H9 (cell line): ENCODE data around the gene KCNMB2. TPM values are rescaled to one million over a fixed set of nuclear protein-coding genes. Genes with fewer than 3 reads are reported as not detected.

ENCODE experiments used
- DNase-seq: peaks from one replicate; pipeline ENCODE4 v3.0.0-alpha.2; 2017
- H2AFZ ChIP-seq: one replicate; pipeline ENCODE4 v1.6.1; 2013; ENCODE audit warnings: mild to moderate bottlenecking, low read length, control low read depth, moderate library complexity
- H2AK5ac ChIP-seq: 2 replicates; pipeline ENCODE4 v1.6.1; 2013; ENCODE audit warnings: low read length, control low read depth, mixed read lengths; ENCODE audit not compliant: insufficient read length
- H2BK120ac ChIP-seq: one replicate; pipeline ENCODE4 v1.6.1; 2013; ENCODE audit warnings: low read depth, mild to moderate bottlenecking, low read length, control low read depth, inconsistent platforms; ENCODE audit not compliant: poor library complexity, severe bottlenecking
- H2BK12ac ChIP-seq: 2 replicates; pipeline ENCODE4 v1.6.1; 2013; ENCODE audit warnings: low read length, control low read depth, mixed read lengths, low read depth; ENCODE audit not compliant: insufficient read length
- H2BK15ac ChIP-seq: 2 replicates; pipeline ENCODE4 v1.6.1; 2013; ENCODE audit warnings: low read depth, low read length, control low read depth
- H2BK20ac ChIP-seq: one replicate; pipeline ENCODE4 v1.6.1; 2013; ENCODE audit warnings: low read depth, mild to moderate bottlenecking, low read length, control low read depth, inconsistent platforms; ENCODE audit not compliant: poor library complexity, severe bottlenecking
- H2BK5ac ChIP-seq: 2 replicates; pipeline ENCODE4 v1.6.1; 2013; ENCODE audit warnings: low read length, control low read depth, mixed read lengths; ENCODE audit not compliant: insufficient read length
- H3K14ac ChIP-seq: 2 replicates; pipeline ENCODE4 v1.6.1; 2013; ENCODE audit warnings: low read length, control low read depth; ENCODE audit not compliant: insufficient read depth
- H3K18ac ChIP-seq: 2 replicates; pipeline ENCODE4 v1.6.1; 2013; ENCODE audit warnings: low read depth, mild to moderate bottlenecking, mixed read lengths, low read length, control low read depth; ENCODE audit not compliant: insufficient read length
- H3K23ac ChIP-seq: 2 replicates; pipeline ENCODE4 v1.6.1; 2013; ENCODE audit warnings: low read length, control low read depth, mixed read lengths, low read depth; ENCODE audit not compliant: insufficient read length
- H3K23me2 ChIP-seq: 2 replicates; pipeline ENCODE4 v1.6.1; 2013; ENCODE audit warnings: low read depth, mild to moderate bottlenecking, mixed read lengths, low read length, control low read depth; ENCODE audit not compliant: insufficient read length, poor library complexity, severe bottlenecking
- H3K27ac ChIP-seq: 2 replicates; pipeline ENCODE4 v1.5.1; 2013; ENCODE audit warnings: low read length, control low read depth, mixed read lengths, low read depth; ENCODE audit not compliant: insufficient read length
- H3K27me3 ChIP-seq: 2 replicates; pipeline ENCODE4 v1.6.1; 2013; ENCODE audit warnings: low read length, control low read depth, inconsistent platforms; ENCODE audit not compliant: insufficient read depth
- H3K4ac ChIP-seq: 2 replicates; pipeline ENCODE4 v1.6.1; 2013; ENCODE audit warnings: low read depth, mild to moderate bottlenecking, control low read depth, inconsistent platforms, low read length, moderate library complexity
- H3K4me1 ChIP-seq: 2 replicates; pipeline ENCODE4 v1.6.1; 2013; ENCODE audit warnings: low read length, control low read depth, inconsistent platforms; ENCODE audit not compliant: insufficient read depth
- H3K4me2 ChIP-seq: 2 replicates; pipeline ENCODE4 v1.6.1; 2013; ENCODE audit warnings: low read length, control low read depth, mixed read lengths; ENCODE audit not compliant: insufficient read length, insufficient read depth
- H3K56ac ChIP-seq: 2 replicates; pipeline ENCODE4 v1.6.1; 2013; ENCODE audit warnings: low read depth, mild to moderate bottlenecking, mixed read lengths, low read length, control low read depth; ENCODE audit not compliant: insufficient read length
- H3K79me1 ChIP-seq: 2 replicates; pipeline ENCODE4 v1.6.1; 2013; ENCODE audit warnings: low read depth, mild to moderate bottlenecking, moderate library complexity, low read length, control low read depth, inconsistent platforms; ENCODE audit not compliant: insufficient read depth, poor library complexity, severe bottlenecking
- H3K79me2 ChIP-seq: 2 replicates; pipeline ENCODE4 v1.6.1; 2013; ENCODE audit warnings: low read length, control low read depth, inconsistent platforms; ENCODE audit not compliant: insufficient read depth
- H3K9ac ChIP-seq: 2 replicates; pipeline ENCODE4 v1.6.1; 2013; ENCODE audit warnings: low read length, control low read depth, mixed read lengths; ENCODE audit not compliant: insufficient read length; ENCODE audit errors: extremely low read depth
- H3K9me3 ChIP-seq: one replicate; pipeline ENCODE4 v1.6.1; 2013; ENCODE audit warnings: low read depth, low read length, inconsistent platforms; ENCODE audit not compliant: control insufficient read depth
- H3T11ph ChIP-seq: one replicate; pipeline ENCODE4 v1.6.1; 2013; ENCODE audit warnings: mild to moderate bottlenecking, low read length, control low read depth, inconsistent platforms
- H4K20me1 ChIP-seq: one replicate; pipeline ENCODE4 v1.6.1; 2013; ENCODE audit not compliant: control insufficient read depth, insufficient read length, insufficient read depth
- H4K5ac ChIP-seq: 2 replicates; pipeline ENCODE4 v1.6.1; 2013; ENCODE audit warnings: low read depth, mild to moderate bottlenecking, mixed read lengths, low read length, control low read depth; ENCODE audit not compliant: insufficient read length
- H4K8ac ChIP-seq: replicated peaks from 2 replicates; pipeline ENCODE4 v1.6.1; 2013; ENCODE audit warnings: low read length, control low read depth, mixed read lengths, low read depth; ENCODE audit not compliant: insufficient read length
- H4K91ac ChIP-seq: 2 replicates; pipeline ENCODE4 v1.6.1; 2013; ENCODE audit warnings: low read depth, mild to moderate bottlenecking, moderate library complexity, mixed read lengths, low read length, control low read depth; ENCODE audit not compliant: insufficient read length
- H3K27ac Mint-ChIP-seq, 3 experiments: 2 replicates in 2 of 3; 3 replicates in 1 of 3; pipeline ENCODE4 v1.8.0; 2020 to 2021; ENCODE audit warnings: mixed read lengths in 3 of 3, mild to moderate bottlenecking in 1 of 3, moderate library complexity in 1 of 3
- H3K27me3 Mint-ChIP-seq: 2 replicates; pipeline ENCODE4 v1.8.0; 2021; ENCODE audit warnings: low read depth, mild to moderate bottlenecking, moderate library complexity, mixed read lengths
- H3K36me3 Mint-ChIP-seq, 3 experiments: 2 replicates in 2 of 3; 3 replicates in 1 of 3; pipeline ENCODE4 v1.8.0; 2020 to 2021; ENCODE audit warnings: low read depth in 3 of 3, mixed read lengths in 3 of 3; ENCODE audit not compliant: insufficient read depth in 1 of 3
- H3K4me1 Mint-ChIP-seq, 2 experiments: 2 replicates each; pipeline ENCODE4 v1.8.0; 2020; ENCODE audit warnings: mixed read lengths in 2 of 2
- H3K4me3 Mint-ChIP-seq, 2 experiments: 2 replicates in 1 of 2; 3 replicates in 1 of 2; pipeline ENCODE4 v1.8.0; 2020 to 2021; ENCODE audit warnings: mild to moderate bottlenecking in 2 of 2, mixed read lengths in 2 of 2, moderate library complexity in 1 of 2
- H3K9me3 Mint-ChIP-seq, 2 experiments: 2 replicates in 1 of 2; 3 replicates in 1 of 2; pipeline ENCODE4 v1.8.0; 2020; ENCODE audit warnings: mild to moderate bottlenecking in 2 of 2, mixed read lengths in 2 of 2, moderate library complexity in 1 of 2
- WGBS: extraction: QIAGEN DNeasy Blood & Tissue Kit; methylation state at CpG from one replicate; pipeline ENCODE4 v1.1.7; 2013; ENCODE audit warnings: missing lambda C conversion rate, low lambda C conversion rate, mixed read lengths; ENCODE audit not compliant: insufficient read length; ENCODE audit errors: extremely low coverage; 5-methylcytosine and 5-hydroxymethylcytosine counted together
- total RNA-seq: library from RNA; stranded (reverse); gene quantifications from 2 replicates; pipeline ENCODE4 v1.2.1, GENCODE V29; 2021
- TF ChIP-seq, protein P1 (sequence below): fragments of 200-600 bp; sonication (generic); conservative IDR thresholded peaks from 3 replicates; pipeline ENCODE4 v1.8.0; 2021; ENCODE audit warnings: antibody characterized with exemption, mild to moderate bottlenecking

Gene KCNMB2
- total RNA-seq, 1 experiment from 2014 or later: not detected

DNA sequence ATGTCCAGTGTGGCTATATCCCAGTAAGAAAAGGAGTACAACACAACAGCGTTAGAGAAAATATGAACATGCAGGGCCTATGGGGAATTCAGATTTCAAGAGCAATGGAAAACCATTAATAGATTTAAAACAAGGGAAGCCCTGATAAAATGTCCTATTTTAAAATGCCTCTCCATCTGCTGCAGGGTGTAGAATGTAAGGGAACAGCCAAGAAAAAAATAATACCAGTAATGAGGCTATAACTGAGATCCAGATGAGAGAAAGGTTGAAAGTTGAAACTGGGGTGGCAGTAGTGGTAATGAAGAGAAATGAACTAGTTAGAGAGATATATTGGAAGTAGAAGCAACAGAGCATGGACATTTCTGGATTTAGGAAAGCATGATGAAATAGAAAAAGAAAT is 226.1 kb downstream of the KCNMB2 start:
- H2BK5ac ChIP-seq: no peak overlapping the region
- no peak overlapping the region for H4K5ac ChIP-seq
- no peaks in the 10 kb centered on the region for H3K27me3 ChIP-seq
- no peak overlapping the region for H3K4me3 Mint-ChIP-seq
- no peaks in the 10 kb centered on the region for H3K27me3 Mint-ChIP-seq
- H3T11ph ChIP-seq: no peak overlapping the region
- no peak overlapping the region for H3K14ac ChIP-seq
- H3K9me3 ChIP-seq: no peaks in the 10 kb centered on the region
- TF ChIP-seq, protein P1, sequence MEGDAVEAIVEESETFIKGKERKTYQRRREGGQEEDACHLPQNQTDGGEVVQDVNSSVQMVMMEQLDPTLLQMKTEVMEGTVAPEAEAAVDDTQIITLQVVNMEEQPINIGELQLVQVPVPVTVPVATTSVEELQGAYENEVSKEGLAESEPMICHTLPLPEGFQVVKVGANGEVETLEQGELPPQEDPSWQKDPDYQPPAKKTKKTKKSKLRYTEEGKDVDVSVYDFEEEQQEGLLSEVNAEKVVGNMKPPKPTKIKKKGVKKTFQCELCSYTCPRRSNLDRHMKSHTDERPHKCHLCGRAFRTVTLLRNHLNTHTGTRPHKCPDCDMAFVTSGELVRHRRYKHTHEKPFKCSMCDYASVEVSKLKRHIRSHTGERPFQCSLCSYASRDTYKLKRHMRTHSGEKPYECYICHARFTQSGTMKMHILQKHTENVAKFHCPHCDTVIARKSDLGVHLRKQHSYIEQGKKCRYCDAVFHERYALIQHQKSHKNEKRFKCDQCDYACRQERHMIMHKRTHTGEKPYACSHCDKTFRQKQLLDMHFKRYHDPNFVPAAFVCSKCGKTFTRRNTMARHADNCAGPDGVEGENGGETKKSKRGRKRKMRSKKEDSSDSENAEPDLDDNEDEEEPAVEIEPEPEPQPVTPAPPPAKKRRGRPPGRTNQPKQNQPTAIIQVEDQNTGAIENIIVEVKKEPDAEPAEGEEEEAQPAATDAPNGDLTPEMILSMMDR: no peak
- no peak overlapping the region for H4K91ac ChIP-seq
- H2AK5ac ChIP-seq: no peak overlapping the region
- H3K9me3 Mint-ChIP-seq: no peaks in the 10 kb centered on the region
- WGBS: no CpG with 5 or more reads among the region's 1 CpG
- no peak overlapping the region for H3K23ac ChIP-seq
- H3K79me2 ChIP-seq: no peaks in the 10 kb centered on the region
- no peaks in the 10 kb centered on the region for H3K79me1 ChIP-seq
- no peaks in the 10 kb centered on the region for H3K4me1 Mint-ChIP-seq
- H4K8ac ChIP-seq: no peak overlapping the region
- H3K18ac ChIP-seq: no peak overlapping the region
- H2BK120ac ChIP-seq: peak overlapping the region; percentile 48
- H4K20me1 ChIP-seq: no peaks in the 10 kb centered on the region
- no peak overlapping the region for H2BK20ac ChIP-seq
- H3K27ac Mint-ChIP-seq: no peak overlapping the region
- H3K4me2 ChIP-seq: no peak overlapping the region
- DNase-seq: no peak
- no peak overlapping the region for H3K56ac ChIP-seq
- no peak overlapping the region for H2BK15ac ChIP-seq
- no peaks in the 10 kb centered on the region for H3K23me2 ChIP-seq
- no peak overlapping the region for H2AFZ ChIP-seq
- no peak overlapping the region for H3K9ac ChIP-seq
- no peak overlapping the region for H3K27ac ChIP-seq
- H3K4me1 ChIP-seq: no peaks in the 10 kb centered on the region
- no peaks in the 10 kb centered on the region for H3K36me3 Mint-ChIP-seq
- H3K4ac ChIP-seq: no peak overlapping the region
- H2BK12ac ChIP-seq: no peak overlapping the region
